IPS-NIHi7 (cell line): ENCODE data around the gene MBP.

ENCODE experiments used
- DNase-seq: peaks from one replicate; pipeline ENCODE4 v3.0.0; 2012; ENCODE audit warnings: mixed read lengths; ENCODE audit errors: extremely low spot score

MBP gene

DNA sequence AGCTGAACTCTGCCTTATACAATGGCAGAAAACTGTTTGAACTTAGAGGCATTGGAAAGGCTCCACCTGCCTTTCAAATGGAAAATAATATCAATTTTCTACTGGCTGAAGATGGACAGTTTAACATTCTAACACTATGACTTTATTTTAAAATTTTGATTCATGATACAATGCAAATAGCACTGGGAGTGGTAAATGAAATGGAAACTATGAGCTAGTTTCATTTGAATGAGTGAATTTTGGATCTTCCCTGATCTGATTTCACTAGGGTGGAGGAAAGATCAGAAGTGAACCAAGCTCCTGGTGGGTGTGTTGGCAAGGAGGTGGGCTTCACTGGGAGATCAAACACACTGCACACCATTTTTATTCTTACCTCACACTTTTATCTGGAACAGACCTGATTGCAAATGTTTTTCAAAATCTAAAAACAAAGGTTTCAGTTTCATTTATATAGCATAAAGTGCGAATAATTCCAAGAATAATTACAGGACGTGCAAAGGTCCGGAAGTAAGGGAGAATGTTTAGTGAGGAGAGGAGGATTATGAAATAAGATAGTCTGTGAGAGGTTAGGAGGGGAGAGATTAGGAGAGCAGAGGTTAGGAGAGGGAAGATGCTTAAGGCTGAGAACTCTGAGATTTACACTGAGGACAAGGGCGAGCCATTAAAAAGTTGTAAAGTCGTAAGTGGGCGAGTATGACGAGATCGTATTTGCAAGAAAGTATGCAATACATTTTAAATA, 18.6 kb upstream of the MBP start:
- no peak for DNase-seq

DNA sequence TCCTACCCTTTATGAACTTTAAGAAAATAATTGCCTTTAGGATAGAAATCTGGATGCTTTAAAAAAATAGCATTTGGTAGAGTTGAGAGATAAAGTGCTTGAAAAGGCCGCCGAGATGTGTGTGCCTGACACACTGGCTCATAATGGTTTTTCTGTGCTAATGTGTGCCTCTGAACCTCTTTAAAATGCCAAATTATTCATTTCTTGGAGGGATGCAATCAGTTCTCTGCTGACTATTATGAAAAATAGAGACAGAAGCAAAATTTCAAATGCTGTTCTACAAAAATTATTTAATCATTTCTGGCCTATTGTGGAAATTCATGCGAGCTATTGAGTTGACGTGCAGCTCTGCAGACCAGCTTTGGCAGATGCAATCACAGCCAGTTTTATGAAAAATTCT, 18.0 kb upstream of the MBP start:
- no peak for DNase-seq

DNA sequence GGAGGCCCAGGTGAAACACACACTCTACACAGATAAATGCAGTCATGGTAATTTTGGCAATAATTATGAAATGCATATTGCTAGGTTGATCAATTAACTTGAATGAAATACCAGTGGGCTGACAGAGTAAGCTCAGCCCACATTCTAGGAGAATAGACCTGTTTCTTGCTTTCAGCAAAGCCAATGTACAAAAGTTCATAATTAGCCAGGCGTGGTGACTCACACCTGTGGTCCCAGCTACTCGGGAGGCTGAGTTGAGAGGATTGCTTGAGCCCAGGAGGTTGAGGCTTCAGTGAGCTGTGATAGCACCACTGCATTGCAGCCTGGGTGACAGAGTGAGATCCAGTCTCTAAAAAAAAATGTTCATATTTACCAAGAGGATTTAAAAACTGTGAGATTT, 15.7 kb upstream of the MBP start:
- no peak for DNase-seq

DNA sequence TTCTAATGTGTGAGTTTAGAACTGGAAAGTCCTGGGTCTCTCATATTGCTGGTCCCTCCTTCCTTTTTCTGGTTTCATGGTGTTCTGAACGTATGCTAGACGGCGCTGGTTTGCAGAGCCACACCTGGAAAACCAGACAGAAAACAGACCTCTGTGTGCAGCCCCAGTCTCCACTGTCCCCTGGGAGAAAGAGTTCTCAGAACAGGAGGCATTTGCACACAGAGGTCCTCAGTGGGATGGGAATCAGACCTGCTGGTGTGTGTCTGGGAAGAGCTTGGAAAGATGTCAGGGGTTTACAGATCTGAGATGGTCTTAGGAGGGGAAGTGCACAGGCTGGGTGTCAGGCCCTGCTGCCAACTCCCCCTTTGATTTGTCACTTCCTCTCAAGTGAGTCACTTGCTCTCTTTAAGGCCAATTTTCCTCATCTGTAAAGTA, 14.9 kb upstream of the MBP start:
- DNase-seq = no peak

DNA sequence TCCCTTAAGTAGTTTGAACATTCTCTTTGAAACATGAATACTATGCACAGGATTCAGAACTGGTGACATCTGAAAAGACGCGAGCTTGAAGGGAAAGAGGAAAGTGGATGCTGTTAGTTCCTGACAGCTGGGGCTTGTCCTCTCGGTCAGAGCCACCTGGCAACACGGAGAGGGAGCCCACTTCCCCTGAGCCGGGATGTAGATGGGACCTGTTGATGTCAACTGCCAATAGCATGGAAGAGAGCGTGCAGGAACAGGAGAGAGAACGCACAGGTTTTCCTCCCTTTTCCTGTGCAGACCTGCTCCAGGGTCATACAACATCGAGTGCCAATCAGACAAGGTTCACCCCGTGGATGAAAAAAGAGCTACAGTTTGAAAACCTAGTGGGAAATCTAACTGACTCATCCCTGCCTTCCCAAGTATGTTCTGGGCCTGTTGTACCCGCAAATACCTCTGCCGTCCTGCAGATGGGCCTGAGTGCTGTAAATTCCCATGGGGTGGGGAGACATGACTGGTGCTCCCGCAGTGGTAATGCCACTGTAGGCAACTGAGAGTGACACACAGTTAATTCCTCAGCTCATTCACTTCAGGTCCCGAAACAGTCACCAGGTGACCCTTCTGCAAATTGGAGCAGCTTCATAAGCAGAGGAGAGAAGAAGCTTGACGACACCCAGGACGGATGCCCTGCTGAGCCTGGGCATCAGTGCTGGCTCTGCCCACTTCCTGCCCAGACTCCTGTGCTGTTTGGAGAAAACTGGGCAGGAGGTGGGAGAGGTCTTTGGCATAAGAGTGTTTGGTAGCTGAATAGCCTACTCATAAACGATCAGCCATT, 13.9 kb upstream of the MBP start:
- no peak for DNase-seq

DNA sequence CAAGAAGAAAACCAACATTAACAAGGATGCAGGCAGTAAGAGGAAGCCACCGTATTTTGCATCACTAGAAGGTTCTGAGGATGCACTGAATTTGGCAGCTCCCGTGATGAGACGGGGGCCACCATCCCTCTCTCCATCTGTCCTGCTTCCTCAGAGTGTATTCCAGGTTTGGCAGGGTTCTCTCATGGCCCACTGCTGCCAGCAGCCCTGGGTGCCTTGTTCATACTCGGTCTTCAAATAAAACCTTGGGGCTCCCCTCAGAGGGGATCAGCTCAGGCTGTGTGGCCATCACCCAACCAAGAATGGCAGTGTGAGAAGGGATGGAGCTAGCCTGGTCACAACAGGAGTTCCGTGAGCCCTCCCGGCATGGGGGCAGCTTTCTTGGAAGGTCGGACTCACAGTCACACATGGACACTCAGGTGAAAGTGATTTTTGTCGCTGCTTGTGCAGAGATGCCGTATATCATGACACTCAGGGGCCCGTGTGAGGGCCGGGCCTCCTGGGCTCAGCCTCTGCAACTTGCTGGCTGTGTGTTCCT, 12.8 kb upstream of the MBP start:
- DNase-seq = no peak

DNA sequence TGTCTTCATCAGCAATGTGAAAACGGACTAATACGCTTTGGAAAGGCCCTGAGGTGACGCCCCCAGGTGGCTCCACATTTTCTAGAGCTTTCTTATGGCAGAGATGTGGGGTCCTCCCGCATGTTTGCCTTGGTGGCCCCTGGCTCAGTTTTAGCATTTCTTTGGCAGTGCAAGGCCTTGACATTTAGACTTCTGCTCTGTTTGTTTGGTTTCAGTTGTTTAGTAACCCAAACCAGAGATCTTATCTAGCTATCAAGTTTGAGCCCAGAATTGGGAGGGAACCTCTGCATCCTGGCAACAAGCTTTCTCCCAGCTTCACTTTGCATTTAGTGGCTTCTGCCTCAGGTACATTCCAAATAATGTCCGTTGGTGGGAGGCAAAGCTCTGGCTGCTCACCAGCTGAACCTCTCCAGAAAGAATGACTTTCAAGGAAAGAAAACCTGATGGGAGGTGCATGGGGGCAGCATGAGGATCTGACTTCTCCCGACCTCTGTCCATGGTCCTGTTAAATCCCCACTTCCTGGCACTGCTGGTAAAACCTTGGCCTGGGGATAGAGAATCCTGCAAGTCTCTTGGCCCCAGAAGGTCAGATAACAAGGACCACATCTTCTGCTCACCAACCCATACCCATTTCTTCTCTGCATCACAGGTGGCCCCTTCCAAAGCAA, 12.0 kb upstream of the MBP start:
- DNase-seq = no peak

DNA sequence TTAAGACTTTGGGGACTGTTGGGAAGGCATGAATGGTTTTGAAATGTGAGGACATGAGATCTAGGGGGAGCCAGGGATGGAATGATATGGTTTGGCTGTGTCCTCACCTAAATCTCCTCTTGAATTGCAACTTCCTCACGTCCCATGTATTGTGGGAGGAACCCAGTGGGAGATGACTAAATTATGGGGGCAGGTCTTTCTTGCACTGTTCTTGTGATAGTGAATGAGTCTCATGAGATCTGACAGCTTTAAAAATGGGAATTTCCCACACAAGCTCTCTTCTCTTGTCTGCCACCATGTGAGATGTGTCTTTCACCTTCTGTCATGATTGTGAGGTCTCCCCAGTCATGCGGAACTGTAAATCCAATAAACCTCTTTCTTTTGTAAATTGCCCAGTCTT, 11.5 kb upstream of the MBP start:
- DNase-seq = no peak

DNA sequence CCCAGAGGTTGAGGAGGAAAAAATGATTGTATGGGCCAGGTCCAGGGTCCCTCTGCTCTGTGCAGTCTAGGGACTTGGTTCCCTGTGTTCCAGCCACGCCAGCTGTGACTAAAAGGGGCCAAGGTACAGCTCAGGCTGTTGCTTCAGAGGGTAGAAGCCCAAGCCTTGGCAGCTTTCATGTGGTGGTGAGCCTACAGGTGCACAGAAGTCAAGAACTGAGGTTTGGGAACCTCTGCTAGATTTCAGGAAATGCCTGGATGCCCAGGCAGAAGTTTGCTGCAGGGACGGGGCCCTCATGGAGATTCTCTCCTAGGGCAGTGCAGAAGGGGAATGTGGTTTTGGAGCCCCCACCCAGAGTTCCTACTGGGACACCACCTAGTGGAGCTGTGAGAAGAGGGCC, 10.6 kb upstream of the MBP start:
- no peak for DNase-seq

DNA sequence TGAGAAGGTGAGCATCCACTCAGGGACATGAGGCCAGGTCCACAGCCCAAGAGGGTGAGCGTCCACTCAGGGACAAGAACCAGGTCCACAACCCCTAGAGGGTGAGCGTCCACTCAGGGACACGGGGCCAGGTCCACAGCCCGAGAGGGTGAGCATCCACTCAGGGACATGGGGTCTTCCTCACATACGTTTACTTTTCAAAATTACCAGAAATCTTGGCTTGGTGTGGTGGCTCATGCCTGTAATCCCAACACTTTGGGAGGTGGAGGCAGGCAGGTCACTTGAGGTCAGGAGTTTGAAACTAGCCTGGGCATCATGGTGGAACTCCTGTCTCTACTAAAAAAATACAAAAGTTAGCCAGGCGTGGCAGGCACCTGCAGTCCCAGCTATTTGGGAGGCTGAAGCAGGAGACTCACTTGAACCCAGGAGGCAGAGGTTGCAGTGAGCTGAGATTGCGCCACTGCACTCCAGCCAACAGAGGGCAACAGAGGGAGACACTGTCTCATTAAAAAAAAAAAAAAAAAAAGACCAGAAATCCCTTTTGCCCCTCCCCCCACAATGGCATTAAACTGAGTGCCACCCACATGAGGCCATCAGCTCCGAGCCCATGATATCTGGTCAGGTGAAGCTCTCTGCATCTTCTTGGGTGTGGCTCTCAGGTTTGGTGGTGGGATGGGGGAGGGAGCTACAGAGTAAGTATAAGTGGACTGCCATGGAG, 9.0 kb upstream of the MBP start:
- no peak for DNase-seq

DNA sequence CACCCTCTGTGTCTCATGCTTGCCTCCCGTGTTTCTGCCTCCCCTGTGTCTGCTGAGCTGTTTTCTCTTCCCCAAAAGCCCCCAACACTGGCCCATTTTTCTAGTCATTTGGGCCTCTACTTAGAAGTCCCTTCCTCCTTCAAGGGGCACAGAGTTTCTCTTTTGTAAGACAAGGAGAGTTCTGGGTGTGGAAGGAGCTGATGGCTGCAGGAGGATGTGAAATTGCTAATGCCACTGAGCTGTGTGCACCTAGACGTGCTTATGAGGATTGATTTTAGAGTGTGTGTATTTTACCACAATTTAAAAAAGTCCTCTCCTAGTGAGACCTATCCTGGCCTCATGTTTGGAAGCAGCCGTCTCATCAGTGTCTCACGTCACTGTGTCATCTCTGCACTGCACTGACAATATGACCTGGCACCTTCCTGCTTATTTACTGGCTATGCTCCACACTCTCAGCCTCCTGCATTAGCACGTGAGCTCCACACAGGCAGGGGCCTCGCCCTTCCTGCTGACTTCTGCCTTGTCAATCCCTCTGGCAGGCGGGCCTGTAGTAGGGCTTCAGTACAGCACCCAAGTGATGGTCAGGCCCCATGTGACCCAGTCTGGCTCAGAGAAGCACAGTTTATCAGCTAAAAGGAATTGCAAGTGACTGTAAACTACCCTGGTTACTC, 8.0 kb upstream of the MBP start:
- no peak for DNase-seq

DNA sequence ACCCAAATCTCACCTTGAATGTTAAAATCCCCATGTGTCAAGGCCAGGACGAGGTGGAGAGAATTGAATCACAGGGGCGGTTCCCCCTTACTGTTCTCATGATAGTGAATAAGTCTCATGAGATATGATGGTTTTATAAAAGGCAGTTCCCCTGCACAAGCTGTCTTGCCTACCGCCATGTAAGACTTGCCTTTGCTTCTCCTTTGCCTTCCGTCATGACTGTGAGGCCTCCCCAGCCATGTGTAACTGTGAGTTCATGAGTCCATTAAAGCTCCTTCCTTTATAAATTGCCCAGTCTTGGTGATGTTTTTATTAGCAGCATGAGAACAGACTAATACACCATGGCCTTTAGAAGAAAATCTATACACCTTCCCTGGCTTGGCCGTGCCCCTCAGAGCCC, 7.4 kb upstream of the MBP start:
- no peak for DNase-seq

DNA sequence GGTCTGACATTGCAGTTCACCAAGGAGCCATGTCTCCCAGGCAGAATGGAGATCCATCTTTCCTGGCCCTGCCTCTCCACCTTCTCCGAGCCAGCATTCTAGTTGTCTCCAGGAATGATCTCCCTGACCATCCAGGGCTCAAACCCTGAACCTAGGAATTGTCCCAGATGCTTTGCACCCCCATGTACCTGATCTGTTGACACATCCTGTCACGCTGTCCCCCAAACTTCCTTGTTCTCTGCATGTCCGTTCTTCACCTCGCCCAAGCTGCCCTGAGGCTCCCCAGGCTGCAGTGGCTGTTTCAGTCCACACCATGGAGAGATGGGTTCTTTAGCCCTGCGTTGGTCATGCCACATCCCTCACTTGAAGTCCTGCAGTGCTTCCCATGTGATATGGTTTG, 7.0 kb upstream of the MBP start:
- DNase-seq = no peak

DNA sequence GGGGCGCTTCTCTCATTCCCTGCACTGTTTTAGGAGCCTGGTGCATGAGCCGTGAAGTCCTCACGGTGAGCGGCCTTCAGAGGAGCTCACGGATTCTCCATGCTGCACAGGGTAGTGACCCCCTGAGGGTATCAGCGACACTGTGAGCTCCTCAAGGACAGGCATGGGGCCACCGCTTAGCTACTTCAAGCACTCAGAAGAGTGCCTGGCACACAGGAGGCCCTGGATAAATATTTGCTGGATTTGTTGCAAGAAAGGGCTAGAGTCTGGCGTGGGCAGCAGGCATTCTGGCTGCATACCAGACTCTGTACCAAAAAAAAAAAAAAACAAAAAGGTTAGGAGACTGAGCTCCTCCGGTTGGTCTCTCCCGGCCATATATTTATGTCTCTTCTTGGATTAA, 5.7 kb upstream of the MBP start:
- DNase-seq = no peak

DNA sequence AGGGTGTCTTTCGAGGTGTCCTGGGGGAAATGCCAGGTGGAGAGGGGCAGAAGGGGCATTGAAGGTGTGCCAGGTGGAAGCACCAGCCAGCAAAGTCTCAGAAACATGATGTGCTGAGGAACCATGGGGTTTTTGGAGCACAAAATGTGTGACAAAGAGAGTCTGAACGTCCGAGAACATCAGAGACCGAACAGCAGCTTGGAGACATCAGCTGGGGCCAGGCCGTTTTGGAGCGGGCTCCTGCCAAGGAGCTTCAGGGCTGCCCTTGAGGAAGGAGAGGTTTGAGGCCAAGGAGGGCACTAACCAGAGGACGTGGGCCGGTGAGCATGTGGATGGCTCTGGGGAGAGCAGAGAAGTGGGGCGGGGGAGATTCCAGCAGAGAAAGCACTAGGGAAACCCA, 5.3 kb upstream of the MBP start:
- no peak for DNase-seq

DNA sequence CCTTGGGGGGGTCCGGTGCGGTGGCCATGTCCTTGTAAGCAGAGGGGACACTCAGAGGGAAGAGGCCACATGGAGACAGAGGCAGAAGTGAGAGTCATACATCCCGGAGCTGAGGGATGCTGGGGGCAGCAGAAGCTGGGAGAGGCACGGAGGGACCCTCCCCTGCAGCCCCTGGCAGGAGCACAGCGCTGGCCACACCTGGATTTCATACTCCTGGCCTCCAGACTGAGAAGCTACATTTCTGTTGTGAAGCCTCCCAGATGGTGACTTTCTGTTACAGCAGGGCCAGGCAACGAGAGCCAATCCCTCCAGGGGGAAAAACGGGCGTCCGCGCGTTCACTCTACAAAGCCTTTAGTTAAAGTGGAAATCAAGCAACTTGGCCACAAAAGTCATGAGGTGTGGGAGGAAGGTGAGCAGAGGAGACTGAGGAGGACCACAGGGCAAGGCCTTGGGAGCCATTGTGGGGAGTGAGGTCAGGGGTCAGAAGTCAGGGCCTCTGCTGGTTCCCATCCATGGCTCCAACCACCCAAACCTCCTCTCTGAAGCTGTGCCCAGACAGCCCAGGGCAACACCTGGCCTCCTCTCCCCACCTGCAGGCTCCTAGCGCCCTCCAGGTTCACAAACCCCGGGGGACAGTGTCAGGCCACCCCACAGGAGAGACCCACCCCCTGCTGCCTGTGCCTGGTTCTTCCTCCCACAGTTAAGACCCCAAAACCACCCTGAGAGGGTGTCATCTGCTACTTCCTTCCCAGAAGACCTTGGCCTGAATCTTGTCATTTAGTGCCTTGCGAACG, 4.5 kb upstream of the MBP start:
- DNase-seq = no peak

DNA sequence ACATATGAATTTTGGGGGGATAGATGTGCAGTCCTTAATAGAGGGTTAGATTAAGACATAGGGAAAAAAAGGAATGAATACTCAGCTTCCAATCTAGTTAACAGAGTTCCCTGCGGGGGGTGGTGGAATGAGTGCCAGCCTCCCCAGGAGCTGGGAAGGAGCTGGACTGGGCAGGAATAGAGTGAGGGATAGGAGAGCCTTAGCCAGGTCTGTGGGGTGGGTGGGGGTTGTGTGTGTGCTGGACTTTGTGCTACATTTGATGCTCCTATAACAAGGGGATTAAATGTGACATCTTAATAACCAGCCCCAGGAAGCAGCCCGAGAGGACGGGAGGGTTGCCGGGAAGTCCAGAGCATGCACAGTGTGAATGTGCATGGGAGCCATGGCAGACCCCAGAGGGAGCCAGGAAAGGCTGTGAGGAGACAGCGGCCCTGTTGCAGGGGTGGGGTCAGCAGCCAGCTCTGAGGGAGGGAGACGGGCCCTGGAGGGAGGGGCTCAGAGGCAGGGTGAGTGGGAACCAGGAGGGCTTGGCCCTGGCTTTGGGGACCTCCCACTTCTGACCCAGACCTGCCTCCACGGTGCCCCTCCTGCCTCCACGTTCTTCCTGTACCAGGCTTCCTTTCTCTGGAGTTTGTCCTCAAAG, 3.6 kb upstream of the MBP start:
- no peak for DNase-seq

DNA sequence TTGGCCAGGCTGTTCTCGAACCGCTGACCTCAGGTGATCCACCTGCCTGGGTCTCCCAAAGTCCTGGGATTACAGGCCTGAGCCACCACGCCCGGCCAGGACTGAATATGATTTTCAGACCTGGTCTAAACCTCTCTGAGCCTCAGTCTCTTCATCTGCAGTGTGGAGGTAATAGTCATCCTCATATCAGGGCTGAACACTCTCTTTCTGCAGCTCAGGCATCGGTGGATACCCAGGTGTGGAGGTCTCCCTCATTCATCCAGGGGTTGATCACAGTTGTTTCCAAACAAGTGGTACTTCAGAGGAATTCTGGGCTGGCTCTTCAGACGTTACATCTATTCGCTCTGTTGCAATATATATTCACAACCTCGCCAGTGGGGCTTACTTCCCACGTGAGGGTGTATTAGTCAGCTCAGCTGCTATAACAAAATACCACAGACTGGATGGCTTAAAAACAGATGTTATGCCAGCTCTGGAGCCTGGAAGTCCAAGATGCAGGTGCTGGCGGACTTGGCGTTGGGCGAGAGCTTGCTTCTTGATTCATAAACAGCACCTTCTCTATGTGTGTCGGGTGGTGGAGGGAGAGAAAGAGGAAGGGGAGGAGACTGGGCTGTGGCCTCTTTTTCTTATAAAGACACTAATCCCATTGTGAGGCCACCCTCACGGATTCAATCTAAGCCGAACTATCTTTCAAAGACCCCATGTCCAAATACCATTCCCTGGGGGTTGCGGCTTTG, 2.9 kb upstream of the MBP start:
- no peak for DNase-seq

DNA sequence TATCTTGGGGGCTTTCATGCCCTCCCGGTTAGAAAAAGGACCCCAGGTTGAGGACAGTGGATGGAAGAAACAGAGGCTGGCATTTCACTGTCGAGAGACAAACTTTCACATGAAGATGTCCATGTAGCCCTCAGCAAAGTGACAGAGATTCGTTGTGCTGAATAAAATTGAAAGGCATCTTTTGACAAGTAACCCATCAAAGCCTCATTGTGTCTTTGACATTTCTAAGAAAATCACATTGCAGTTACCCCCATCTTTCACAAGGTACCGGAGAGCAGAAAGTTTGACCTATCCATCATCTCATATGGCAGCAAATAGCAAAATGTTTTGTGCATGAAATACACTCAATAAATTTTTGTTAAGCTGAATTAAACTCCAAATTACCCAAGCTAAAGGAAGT, 2.0 kb upstream of the MBP start:
- DNase-seq = no peak
